Measurements from ENCODE around the gene NKTR. TPM values are rescaled to one million over a fixed set of nuclear protein-coding genes. Genes with fewer than 3 reads are reported as not detected.

NKTR gene
- total and polyA plus RNA-seq, 7 donors, result 9.0 to 23.0 (median 14.1) TPM

- Histone ChIP-seq H3K4me3 (no peak overlapping the region), H3K9me3 (no peaks in the 10 kb centered on the region), H3K27ac (peak overlapping the region; percentile 78), H3K4me1 (peaks cover 38% of the 10 kb centered on the region), H3K27me3 (ENCODE audit: insufficient read depth in 3 of 3, low read length in 2 of 3) (no peaks in the 10 kb centered on the region), H3K36me3 (ENCODE audit: insufficient read depth in 1 of 2, low read depth in 1 of 2) (peaks cover 0 to 13% of the 10 kb centered on the region in 2 donors)
- DNase-seq (peak; percentile 27 to 63), ATAC-seq (peak; percentile 10 to 40 (median 27))
- intact Hi-C loops (cut with DNase I), result no loop called here
- WGBS, 3 donors, result 42 to 57% (median 45%) methylated on average over 7 of the region's 7 CpGs
- TF ChIP-seq CTCF (IDR thresholded peaks at IDR 0.05), result no peak
Measured at GRCh38 chr3:42667096-42667522, 66.6 kb downstream of the NKTR start.

- ATAC-seq, result peak; percentile 32 to 48 (median 40)
- Histone ChIP-seq H3K4me1 (peaks cover 37% of the 10 kb centered on the region), H3K4me3 (no peak overlapping the region), H3K36me3 (ENCODE audit: insufficient read depth in 1 of 2, low read depth in 1 of 2) (peaks cover 0 to 12% of the 10 kb centered on the region in 2 donors), H3K9me3 (no peaks in the 10 kb centered on the region), H3K27me3 (ENCODE audit: insufficient read depth in 3 of 3, low read length in 2 of 3) (no peaks in the 10 kb centered on the region), H3K27ac (peak overlapping the region; percentile 78)
- DNase-seq, result peak in 1 of 2 donors; percentile 35
- no peak for TF ChIP-seq CTCF (IDR thresholded peaks at IDR 0.05)
- intact Hi-C loops (cut with DNase I), result no loop called here
- WGBS, 3 donors, result 31 to 46% (median 33%) methylated on average over 8 of the region's 8 CpGs
Measured at GRCh38 chr3:42667523-42668412, 67.3 kb downstream of the NKTR start.

GRCh38 chr3:42668413-42668760, 67.9 kb downstream of the NKTR start:
- ATAC-seq, result peak in 2 of 4 donors; percentile 11 to 12
- intact Hi-C loops (cut with DNase I), result no loop called here

GRCh38 chr3:42668793-42669217, 68.3 kb downstream of the NKTR start:
- peaks cover 0 to 5% of the 10 kb centered on the region in 2 donors for H3K36me3 ChIP-seq (ENCODE audit: insufficient read depth in 1 of 2, low read depth in 1 of 2)
- ATAC-seq (peak in 3 of 4 donors; percentile 23 to 27 (median 26)), DNase-seq (peak in 1 of 2 donors; percentile 29)
- no peaks in the 10 kb centered on the region for H3K9me3 ChIP-seq
- TF ChIP-seq CTCF (IDR thresholded peaks at IDR 0.05), result no peak
- H3K27ac ChIP-seq, result no peak overlapping the region
- no peaks in the 10 kb centered on the region for H3K27me3 ChIP-seq (ENCODE audit: insufficient read depth in 3 of 3, low read length in 2 of 3)
- H3K4me3 ChIP-seq, result no peak overlapping the region
- 48 to 56% (median 53%) methylated on average over 4 of the region's 4 CpGs for WGBS, 3 donors
- H3K4me1 ChIP-seq, result peaks cover 37% of the 10 kb centered on the region
- intact Hi-C loops (cut with DNase I), result no loop called here

More at GRCh38 chr3:42668413-42668760, 67.9 kb downstream of the NKTR start:
- no peak for DNase-seq
- no peak for TF ChIP-seq CTCF (IDR thresholded peaks at IDR 0.05)
- WGBS, 3 donors, result 79 to 85% (median 80%) methylated on average over 2 of the region's 2 CpGs
- Histone ChIP-seq H3K4me3 (no peak overlapping the region), H3K27me3 (ENCODE audit: insufficient read depth in 3 of 3, low read length in 2 of 3) (no peaks in the 10 kb centered on the region), H3K9me3 (no peaks in the 10 kb centered on the region), H3K36me3 (ENCODE audit: insufficient read depth in 1 of 2, low read depth in 1 of 2) (peaks cover 0 to 8% of the 10 kb centered on the region in 2 donors), H3K4me1 (peaks cover 37% of the 10 kb centered on the region), H3K27ac (peak overlapping the region; percentile 78)
